PC-3 (cell line): Measurements from ENCODE around the gene PATL2. TPM values are rescaled to one million over a fixed set of nuclear protein-coding genes. Genes with fewer than 3 reads are reported as not detected.
A peak's percentile ranks its signal among the peaks of the same experiment; 100 is the strongest.

Source experiments
- ATAC-seq: fragments of 200-7000 bp; cut with Tn5 transposase; 2 replicates; pipeline ENCODE4 v1.9.1; 2020; ENCODE audit warnings: mild to moderate bottlenecking, moderate library complexity
- BruUV-seq: library from RNA; stranded (reverse); fragments of 400-500 nt; replicated peaks from 2 replicates; lab custom pipeline; 2021; lab: Mats Ljungman, UMichigan
- CTCF ChIA-PET: fragments of 300-600 bp; sonication (Branson Sonifier 250); formaldehyde crosslinking; loops from one replicate; lab custom pipeline; 2022; ENCODE audit warnings: antibody characterized with exemption; lab: Charles Lee
- POLR2A ChIA-PET: fragments of 300-600 bp; sonication (Branson Sonifier 250); formaldehyde crosslinking; loops from one replicate; lab custom pipeline; 2022; ENCODE audit warnings: antibody characterized with exemption; ENCODE audit not compliant: unreplicated experiment; lab: Charles Lee
- DNase-seq: peaks from one replicate; pipeline ENCODE4 v3.0.0-alpha.2; 2015
- H2AFZ ChIP-seq: fragments of 300-600 bp; sonication (generic); 2 replicates; pipeline ENCODE4 v1.6.0; 2016; ENCODE audit warnings: antibody characterized with exemption, low read length
- H3F3A ChIP-seq: fragments of 300-600 bp; sonication (generic); one replicate; pipeline ENCODE4 v1.6.0; 2017; ENCODE audit warnings: antibody characterized with exemption, low read length, control low read depth, mild to moderate bottlenecking; ENCODE audit not compliant: unreplicated experiment
- H3K27ac ChIP-seq: fragments of 300-600 bp; sonication (generic); 2 replicates; pipeline ENCODE4 v1.5.1; 2016; ENCODE audit warnings: mild to moderate bottlenecking, low read length
- H3K27me3 ChIP-seq: fragments of 300-600 bp; sonication (generic); 2 replicates; pipeline ENCODE4 v1.6.1; 2016; ENCODE audit warnings: low read length, mixed read lengths
- H3K36me3 ChIP-seq: fragments of 300-600 bp; sonication (generic); 2 replicates; pipeline ENCODE4 v1.6.1; 2016; ENCODE audit warnings: low read depth, mixed run types, low read length, mixed read lengths
- H3K4me1 ChIP-seq: fragments of 300-600 bp; sonication (generic); 2 replicates; pipeline ENCODE4 v1.5.1; 2016; ENCODE audit warnings: low read length; ENCODE audit not compliant: insufficient read depth
- H3K4me2 ChIP-seq: fragments of 300-600 bp; sonication (generic); 2 replicates; pipeline ENCODE4 v1.6.0; 2016; ENCODE audit warnings: low read length
- H3K4me3 ChIP-seq: fragments of 300-600 bp; sonication (generic); 2 replicates; pipeline ENCODE4 v1.5.1; 2016; ENCODE audit warnings: mild to moderate bottlenecking, low read length, mixed read lengths
- H3K79me2 ChIP-seq: fragments of 300-600 bp; sonication (generic); 2 replicates; pipeline ENCODE4 v1.6.1; 2017; ENCODE audit warnings: low read length, mixed read lengths
- H3K9ac ChIP-seq: fragments of 300-600 bp; sonication (generic); 2 replicates; pipeline ENCODE4 v1.6.0; 2016; ENCODE audit warnings: mild to moderate bottlenecking, low read length
- H3K9me2 ChIP-seq: fragments of 300-600 bp; sonication (generic); replicated peaks from 2 replicates; pipeline ENCODE4 v1.6.1; 2016; ENCODE audit warnings: mixed run types, low read length, mixed read lengths
- H3K9me3 ChIP-seq: fragments of 300-600 bp; sonication (generic); 2 replicates; pipeline ENCODE4 v1.6.1; 2016; ENCODE audit warnings: low read length, mixed read lengths
- H4K20me1 ChIP-seq: fragments of 300-600 bp; sonication (generic); 2 replicates; pipeline ENCODE4 v1.6.1; 2016; ENCODE audit warnings: low read length, mixed read lengths
- CTCF ChIP-seq: fragments of 300-600 bp; sonication (generic); conservative IDR thresholded peaks from 2 replicates; pipeline ENCODE4 v1.5.1; 2017; ENCODE audit warnings: antibody characterized with exemption, low read depth, mild to moderate bottlenecking, low read length
- EZH2 ChIP-seq: fragments of 300-600 bp; sonication (generic); IDR thresholded peaks from one replicate; pipeline ENCODE4 v1.6.1; 2017; ENCODE audit warnings: antibody characterized with exemption, mild to moderate bottlenecking, low read length; ENCODE audit not compliant: unreplicated experiment
- EZH2phosphoT487 ChIP-seq: fragments of 300-600 bp; sonication (generic); IDR thresholded peaks from 2 replicates; pipeline ENCODE4 v1.6.1; 2018; ENCODE audit warnings: mild to moderate bottlenecking, antibody characterized with exemption, low read length, borderline replicate concordance
- intact Hi-C: fragments of 100-400 bp; cut with micrococcal nuclease; formaldehyde crosslinking; loops from 2 replicates; pipeline ENCODE4 v1.9.0; 2023
- total RNA-seq: library from RNA; depleted of rRNA; stranded (reverse); fragments of >200 nt; gene quantifications from 2 replicates; pipeline ENCODE4 v1.2.3, GENCODE V29; 2014

Gene PATL2
- total RNA-seq, 1 experiment from 2014 or later, result 0.15 TPM

GRCh38 chr15:44663410-44664308 is 47.5 kb downstream of the PATL2 start, which contains the start of gene SPG11:
Gene SPG11, minus strand, starts transcription at chr15:44663662. Its CDS starts 15 bp downstream, at chr15:44663647.
- H3K4me3 ChIP-seq, result peak within 1 kb of the TSS; percentile 84
- TF ChIP-seq EZH2phosphoT487 (no peak), EZH2 (no peak), CTCF (peak; percentile 87)
- POLR2A ChIA-PET, result interaction anchor here (0.5 to 1.5 kb wide), 7 partner anchors 37 to 71 kb away, joined by 3 to 10 read pairs (median 4); partner anchors contain the start of genes B2M and PATL2

DNA sequence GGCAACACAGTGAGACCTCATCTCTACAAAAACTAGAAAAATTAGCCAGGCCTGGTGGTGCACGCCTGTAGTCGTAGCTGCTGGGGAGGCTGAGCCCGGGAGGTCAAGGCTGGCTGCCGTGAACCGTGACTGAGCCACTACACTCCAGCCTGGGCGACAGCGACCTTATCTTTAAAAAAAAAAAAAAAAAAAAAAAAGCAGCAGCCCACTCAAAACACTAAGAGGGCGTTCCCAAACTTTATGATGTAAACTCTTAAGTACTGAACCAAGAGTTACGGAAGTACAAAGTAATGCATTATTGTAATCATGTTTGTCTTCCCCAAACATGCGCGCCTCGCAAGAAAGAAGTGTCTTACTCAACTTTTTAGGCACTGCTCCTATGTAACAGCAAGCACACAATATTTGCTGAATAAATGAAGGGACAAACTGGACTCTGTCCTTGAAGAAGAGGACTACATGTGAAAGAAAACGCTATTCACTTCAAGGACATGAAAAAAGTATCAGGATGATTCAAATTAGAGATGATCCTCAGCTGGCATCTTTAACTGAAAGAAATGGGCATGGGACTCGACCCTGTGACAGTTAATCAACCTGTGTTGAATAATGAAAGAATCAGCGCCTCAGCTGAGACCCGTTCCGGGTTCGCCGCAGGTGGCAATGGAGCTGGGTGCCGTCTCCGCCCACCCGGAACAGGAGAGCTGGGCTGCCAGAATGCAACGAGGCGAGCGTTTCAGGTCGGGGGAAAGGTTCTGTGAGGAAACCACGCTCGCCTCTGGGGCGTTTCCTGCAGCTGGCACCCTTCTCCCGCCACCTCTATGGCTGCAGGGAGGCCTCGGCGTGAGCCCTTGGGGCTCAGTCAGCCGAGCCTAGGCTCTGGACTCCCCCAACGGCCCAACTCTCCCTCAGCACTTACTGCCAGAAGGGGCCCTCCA is 48.4 kb downstream of the PATL2 start:
- no peaks in the 10 kb centered on the region for H3K27me3 ChIP-seq
- H3K9ac ChIP-seq, result peak overlapping the region; percentile 93
- peaks cover 16% of the 10 kb centered on the region; the same call in 1 of the 2 replicates for H3K4me1 ChIP-seq
- peak overlapping the region; percentile 94 for H3K4me2 ChIP-seq
- DNase-seq, result peak; percentile 71
- peak overlapping the region; percentile 84 for H2AFZ ChIP-seq
- H3K4me3 ChIP-seq, result peak overlapping the region; percentile 84
- H3K9me3 ChIP-seq, result no peaks in the 10 kb centered on the region
- TF ChIP-seq EZH2phosphoT487 (no peak), CTCF (no peak), EZH2 (no peak)
- TSS peak; percentile 68 for BruUV-seq
- H3K9me2 ChIP-seq, result no peaks in the 10 kb centered on the region
- H4K20me1 ChIP-seq, result no peaks in the 10 kb centered on the region
- peaks cover 21% of the 10 kb centered on the region for H3K79me2 ChIP-seq
- peak overlapping the region; percentile 69 for H3K27ac ChIP-seq
- H3K36me3 ChIP-seq, result peaks cover 4% of the 10 kb centered on the region; the same call in 1 of the 2 replicates
- ChIA-PET POLR2A (interaction anchor here (0.5 to 1.5 kb wide), 7 partner anchors 21 to 70 kb away, joined by 3 to 9 read pairs (median 4); partner anchors contain the start of genes B2M and PATL2), CTCF (interaction anchor here (0.6 to 2.3 kb wide), 8 partner anchors 21 to 455 kb away, joined by 3 to 46 read pairs (median 7); partner anchors contain the start of gene TRIM69)
- peak; percentile 68 for ATAC-seq
- intact Hi-C loops, result loop anchor here (1.0 to 2.0 kb wide), 3 partner anchors 49 to 76 kb away; partner anchors contain the start of genes B2M and PATL2
- no peaks in the 10 kb centered on the region for H3F3A ChIP-seq

More at GRCh38 chr15:44663410-44664308, 47.5 kb downstream of the PATL2 start, which contains the start of gene SPG11:
- Histone ChIP-seq H3K9me3 (no peaks in the 10 kb centered on the region), H4K20me1 (no peaks in the 10 kb centered on the region), H3K4me1 (peaks cover 16% of the 10 kb centered on the region; the same call in 1 of the 2 replicates), H2AFZ (peak within 1 kb of the TSS; percentile 85), H3K9me2 (no peaks in the 10 kb centered on the region), H3F3A (no peaks in the 10 kb centered on the region), H3K79me2 (peaks cover 21% of the 10 kb centered on the region), H3K27me3 (no peaks in the 10 kb centered on the region), H3K9ac (peak within 1 kb of the TSS; percentile 93), H3K4me2 (peak within 1 kb of the TSS; percentile 94), H3K36me3 (peaks cover 4% of the 10 kb centered on the region; the same call in 1 of the 2 replicates), H3K27ac (peak within 1 kb of the TSS; percentile 69)
- ATAC-seq (peak; percentile 89), DNase-seq (peak; percentile 99)
- CTCF ChIA-PET, result interaction anchor here (0.6 to 2.3 kb wide), 8 partner anchors 20 to 81 kb away, joined by 3 to 46 read pairs (median 7); partner anchors contain the start of genes B2M, PATL2 and TRIM69
- BruUV-seq, result TSS peak; percentile 65
- intact Hi-C loops, result loop anchor here (1.0 to 2.0 kb wide), 3 partner anchors 48 to 75 kb away; partner anchors contain the start of genes B2M and PATL2
